ENCODE results near the gene DAZAP1. TPM values are rescaled to one million over a fixed set of nuclear protein-coding genes. Genes with fewer than 3 reads are reported as not detected.

Gene DAZAP1
- total RNA-seq, 2 donors from 2014 or later = 154 to 179 TPM

GRCh38 chr19:1409204-1410005, 2.0 kb downstream of the DAZAP1 start:
- Histone ChIP-seq H3K36me3 (ENCODE audit: control insufficient read depth, insufficient read depth, low read length) (peaks cover 19% of the 10 kb centered on the region), H3K9ac (ENCODE audit: extremely low read depth, low read length, poor library complexity, severe bottlenecking) (peak overlapping the region; percentile 83), H3K9me3 (ENCODE audit: control insufficient read depth, low read length) (no peaks in the 10 kb centered on the region), H3K4me1 (ENCODE audit: control insufficient read depth, insufficient read depth, low read length) (peaks cover 7% of the 10 kb centered on the region), H3K27ac (ENCODE audit: low read depth, low read length) (no peak overlapping the region), H3K27me3 (ENCODE audit: control insufficient read depth, insufficient read depth, low read length, poor library complexity, severe bottlenecking) (no peaks in the 10 kb centered on the region), H3K4me3 (ENCODE audit: low read length) (peak overlapping the region; percentile 93)
- Mint-ChIP-seq H3K9me3 (no peaks in the 10 kb centered on the region), H3K36me3 (ENCODE audit: low read depth) (peaks cover 22% of the 10 kb centered on the region), H3K4me3 (peak overlapping the region; percentile 89), H3K27ac (peak overlapping the region; percentile 88), H3K4me1 (peaks cover 23% of the 10 kb centered on the region), H3K27me3 (ENCODE audit: insufficient read depth) (no peaks in the 10 kb centered on the region)
- 88 to 92% methylated on average over 17 to 33 of the region's 33 CpGs for WGBS, 2 experiments (ENCODE audit: insufficient coverage in 1 of 2, insufficient read length in 1 of 2)
- no peak for DNase-seq
- no peak for TF ChIP-seq CTCF (conservative IDR thresholded peaks at IDR 0.05)

DNA sequence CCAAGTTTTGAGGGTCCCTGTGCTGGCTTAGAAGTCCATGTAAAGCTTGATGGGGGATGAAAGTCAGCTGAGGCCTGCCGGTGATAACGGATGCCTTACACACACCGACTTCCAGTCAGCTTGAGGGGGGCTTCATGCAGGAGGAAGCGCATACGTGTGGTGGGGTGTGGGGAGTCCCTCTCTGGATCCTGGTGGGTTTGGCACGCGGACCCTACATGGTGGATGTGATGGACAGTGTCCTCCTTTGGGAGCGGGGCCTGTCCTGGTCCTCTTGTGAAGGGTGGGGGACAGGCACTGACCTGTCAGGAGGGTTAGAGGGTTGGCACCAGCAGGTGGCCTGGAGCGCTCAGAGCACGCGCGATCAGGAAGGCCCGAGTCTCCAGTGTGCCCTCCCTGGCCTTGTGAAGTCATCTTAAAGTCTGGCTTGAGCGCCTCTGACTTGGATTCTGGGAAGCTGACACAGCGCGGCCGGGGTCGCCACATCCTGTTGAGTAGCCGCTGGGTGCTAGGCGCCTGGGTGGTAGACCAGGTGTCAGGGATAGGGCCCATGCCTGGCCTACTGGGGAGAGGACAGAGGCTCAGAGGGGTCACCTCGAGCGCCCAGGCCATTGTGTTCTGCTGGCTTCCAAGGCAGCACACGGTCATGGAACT, 2.9 kb downstream of the DAZAP1 start:
- no peaks in the 10 kb centered on the region for H3K27me3 ChIP-seq (ENCODE audit: control insufficient read depth, insufficient read depth, low read length, poor library complexity, severe bottlenecking)
- peaks cover 19% of the 10 kb centered on the region for H3K36me3 ChIP-seq (ENCODE audit: control insufficient read depth, insufficient read depth, low read length)
- TF ChIP-seq CTCF (conservative IDR thresholded peaks at IDR 0.05) = no peak
- Mint-ChIP-seq H3K27ac (peak overlapping the region; percentile 74), H3K27me3 (ENCODE audit: insufficient read depth) (no peaks in the 10 kb centered on the region), H3K9me3 (no peaks in the 10 kb centered on the region), H3K4me1 (peaks cover 28% of the 10 kb centered on the region), H3K36me3 (ENCODE audit: low read depth) (peaks cover 24% of the 10 kb centered on the region), H3K4me3 (peak overlapping the region; percentile 89)
- no peak for DNase-seq
- H3K4me1 ChIP-seq (ENCODE audit: control insufficient read depth, insufficient read depth, low read length) = peaks cover 7% of the 10 kb centered on the region
- no peak overlapping the region for H3K4me3 ChIP-seq (ENCODE audit: low read length)
- no peaks in the 10 kb centered on the region for H3K9me3 ChIP-seq (ENCODE audit: control insufficient read depth, low read length)
- H3K27ac ChIP-seq (ENCODE audit: low read depth, low read length) = no peak overlapping the region
- WGBS, 2 experiments (ENCODE audit: insufficient coverage in 1 of 2, insufficient read length in 1 of 2) = 96% methylated on average over 16 to 23 of the region's 23 CpGs
- no peak overlapping the region for H3K9ac ChIP-seq (ENCODE audit: extremely low read depth, low read length, poor library complexity, severe bottlenecking)

DNA sequence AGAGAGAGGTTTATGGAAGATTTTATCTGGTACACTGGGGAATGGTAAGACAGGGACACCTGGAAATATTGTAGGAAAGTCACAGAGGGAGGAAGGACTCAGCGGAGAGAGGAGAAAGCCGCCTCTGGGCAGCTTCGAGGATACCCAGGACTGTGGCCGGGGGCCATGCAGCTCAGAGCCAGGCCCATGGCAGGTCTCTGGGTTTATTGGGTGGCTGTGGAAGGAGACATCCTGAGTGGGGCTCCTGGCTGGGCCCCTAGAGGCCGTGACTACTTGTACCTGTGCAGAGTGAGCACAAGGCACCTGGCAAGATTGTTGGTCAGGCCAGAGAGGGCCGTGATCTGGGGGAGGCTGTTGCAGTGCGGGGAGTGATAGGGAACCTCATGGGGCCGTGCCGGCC, 3.4 kb downstream of the DAZAP1 start:
- Histone ChIP-seq H3K27ac (ENCODE audit: low read depth, low read length) (no peak overlapping the region), H3K4me1 (ENCODE audit: control insufficient read depth, insufficient read depth, low read length) (peaks cover 7% of the 10 kb centered on the region), H3K36me3 (ENCODE audit: control insufficient read depth, insufficient read depth, low read length) (peaks cover 19% of the 10 kb centered on the region), H3K9me3 (ENCODE audit: control insufficient read depth, low read length) (no peaks in the 10 kb centered on the region), H3K4me3 (ENCODE audit: low read length) (no peak overlapping the region), H3K27me3 (ENCODE audit: control insufficient read depth, insufficient read depth, low read length, poor library complexity, severe bottlenecking) (no peaks in the 10 kb centered on the region), H3K9ac (ENCODE audit: extremely low read depth, low read length, poor library complexity, severe bottlenecking) (no peak overlapping the region)
- Mint-ChIP-seq H3K9me3 (no peaks in the 10 kb centered on the region), H3K4me1 (peaks cover 32% of the 10 kb centered on the region), H3K36me3 (ENCODE audit: low read depth) (peaks cover 25% of the 10 kb centered on the region), H3K4me3 (peak overlapping the region; percentile 89), H3K27ac (peak overlapping the region; percentile 74), H3K27me3 (ENCODE audit: insufficient read depth) (no peaks in the 10 kb centered on the region)
- no peak for DNase-seq
- TF ChIP-seq CTCF (conservative IDR thresholded peaks at IDR 0.05) = no peak
- WGBS, 2 experiments (ENCODE audit: insufficient coverage in 1 of 2, insufficient read length in 1 of 2) = 93 to 95% methylated on average over 8 to 9 of the region's 9 CpGs

Measured in endodermal cell (in vitro differentiated cells).